Lower leg skin (tissue), 3 donors: ENCODE results near the gene TMEM132D.

Source experiments
- POLR2A ChIP-seq, 2 donors: fragments of 450-650 bp; IDR thresholded peaks; one replicate each; pipeline ENCODE4 v1.6.1; 2016 to 2017; ENCODE audit warnings: antibody characterized with exemption in 2 of 2, mild to moderate bottlenecking in 1 of 2, moderate library complexity in 1 of 2
- TF ChIP-seq, protein P1 (sequence below), 3 donors: fragments of 450-650 bp; IDR thresholded peaks; one replicate each; pipeline ENCODE4 v1.5.1; 2016; ENCODE audit warnings: antibody characterized with exemption in 3 of 3, mild to moderate bottlenecking in 3 of 3, moderate library complexity in 2 of 3

DNA sequence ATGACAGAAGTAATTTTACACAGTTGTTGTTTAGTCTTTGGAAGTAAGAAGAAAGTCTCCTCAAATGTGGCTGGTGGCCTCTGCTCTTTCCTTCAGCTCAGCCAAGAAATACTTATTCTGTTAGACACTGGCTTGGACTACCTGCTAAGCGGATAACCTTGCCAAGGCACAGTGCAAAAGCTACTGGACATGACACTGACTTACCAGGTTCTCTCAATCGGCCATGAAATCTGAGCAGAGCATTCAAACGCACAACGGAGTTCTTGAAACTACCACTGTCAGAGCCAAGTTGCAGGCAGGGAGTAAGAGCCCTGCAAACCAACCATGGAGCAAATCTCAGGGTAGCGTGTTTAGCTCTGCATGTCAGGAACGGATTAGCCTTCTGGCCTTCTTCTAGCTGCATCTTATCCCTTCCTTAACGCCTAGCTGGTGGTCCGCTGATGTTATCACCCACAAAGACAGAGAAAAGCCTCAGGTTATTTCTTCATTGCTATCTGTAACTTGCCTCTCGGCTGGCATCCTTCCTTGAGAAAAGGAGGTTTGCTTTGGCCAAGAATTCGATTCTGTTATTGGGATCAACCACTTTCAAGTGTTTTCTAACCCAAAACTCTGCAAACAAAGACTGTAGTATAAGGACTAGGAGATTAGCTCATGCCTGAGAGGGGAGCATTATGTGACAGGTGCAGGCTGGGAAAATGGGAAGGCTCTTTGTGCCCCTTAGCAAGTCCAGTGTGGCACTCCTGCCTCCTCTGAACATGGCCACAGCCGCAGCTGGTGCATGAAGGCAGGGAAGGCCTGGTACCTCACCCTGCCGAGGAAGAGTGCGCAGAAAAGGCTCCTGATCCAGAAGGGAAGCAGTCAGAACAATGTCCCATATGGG lies 827.1 kb downstream of the TMEM132D start:
- TF ChIP-seq, protein P1, sequence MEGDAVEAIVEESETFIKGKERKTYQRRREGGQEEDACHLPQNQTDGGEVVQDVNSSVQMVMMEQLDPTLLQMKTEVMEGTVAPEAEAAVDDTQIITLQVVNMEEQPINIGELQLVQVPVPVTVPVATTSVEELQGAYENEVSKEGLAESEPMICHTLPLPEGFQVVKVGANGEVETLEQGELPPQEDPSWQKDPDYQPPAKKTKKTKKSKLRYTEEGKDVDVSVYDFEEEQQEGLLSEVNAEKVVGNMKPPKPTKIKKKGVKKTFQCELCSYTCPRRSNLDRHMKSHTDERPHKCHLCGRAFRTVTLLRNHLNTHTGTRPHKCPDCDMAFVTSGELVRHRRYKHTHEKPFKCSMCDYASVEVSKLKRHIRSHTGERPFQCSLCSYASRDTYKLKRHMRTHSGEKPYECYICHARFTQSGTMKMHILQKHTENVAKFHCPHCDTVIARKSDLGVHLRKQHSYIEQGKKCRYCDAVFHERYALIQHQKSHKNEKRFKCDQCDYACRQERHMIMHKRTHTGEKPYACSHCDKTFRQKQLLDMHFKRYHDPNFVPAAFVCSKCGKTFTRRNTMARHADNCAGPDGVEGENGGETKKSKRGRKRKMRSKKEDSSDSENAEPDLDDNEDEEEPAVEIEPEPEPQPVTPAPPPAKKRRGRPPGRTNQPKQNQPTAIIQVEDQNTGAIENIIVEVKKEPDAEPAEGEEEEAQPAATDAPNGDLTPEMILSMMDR (IDR thresholded peaks at IDR 0.05), result no peak
- no peak for TF ChIP-seq POLR2A (IDR thresholded peaks at IDR 0.05)
